HFFc6 (cell line): ENCODE data around the gene GRIP2. TPM values are rescaled to one million over a fixed set of nuclear protein-coding genes. Genes with fewer than 3 reads are reported as not detected.

Experiments used
- DNase-seq: peaks from one replicate; pipeline ENCODE4 v3.0.0-alpha.2; 2018
- H3K27ac Mint-ChIP-seq: 2 replicates; pipeline ENCODE4 v1.8.0; 2020; ENCODE audit warnings: mild to moderate bottlenecking, mixed read lengths
- H3K27me3 Mint-ChIP-seq: 2 replicates; pipeline ENCODE4 v1.8.0; 2021; ENCODE audit warnings: mild to moderate bottlenecking, moderate library complexity, mixed read lengths; ENCODE audit not compliant: insufficient read depth
- H3K36me3 Mint-ChIP-seq: 2 replicates; pipeline ENCODE4 v1.8.0; 2021; ENCODE audit warnings: low read depth, mixed read lengths
- H3K4me1 Mint-ChIP-seq: 2 replicates; pipeline ENCODE4 v1.8.0; 2020; ENCODE audit warnings: low read depth, mixed read lengths
- H3K4me3 Mint-ChIP-seq: 2 replicates; pipeline ENCODE4 v1.8.0; 2020; ENCODE audit warnings: mild to moderate bottlenecking, moderate library complexity, mixed read lengths
- H3K9me3 Mint-ChIP-seq: 2 replicates; pipeline ENCODE4 v1.8.0; 2020; ENCODE audit warnings: mild to moderate bottlenecking, mixed read lengths
- CTCF ChIP-seq: fragments of 200-600 bp; sonication (generic); IDR thresholded peaks from 2 replicates; pipeline ENCODE4 v1.5.0; 2021; ENCODE audit warnings: antibody characterized with exemption, mild to moderate bottlenecking
- total RNA-seq, 6 experiments: library from RNA; stranded (reverse); fragmentation: NEBNext Ultra II Directional; extraction: Animal tissue kit (Norgen Biotek cat#: 25700); gene quantifications; 2 replicates in 1 of 6; 3 replicates in 5 of 6; pipeline ENCODE4 v1.2.3, GENCODE V29; 2021

GRIP2 gene
- total RNA-seq, 6 experiments from 2014 or later: 0.05 to 0.25 (median 0.13) TPM; not detected in 2

DNA sequence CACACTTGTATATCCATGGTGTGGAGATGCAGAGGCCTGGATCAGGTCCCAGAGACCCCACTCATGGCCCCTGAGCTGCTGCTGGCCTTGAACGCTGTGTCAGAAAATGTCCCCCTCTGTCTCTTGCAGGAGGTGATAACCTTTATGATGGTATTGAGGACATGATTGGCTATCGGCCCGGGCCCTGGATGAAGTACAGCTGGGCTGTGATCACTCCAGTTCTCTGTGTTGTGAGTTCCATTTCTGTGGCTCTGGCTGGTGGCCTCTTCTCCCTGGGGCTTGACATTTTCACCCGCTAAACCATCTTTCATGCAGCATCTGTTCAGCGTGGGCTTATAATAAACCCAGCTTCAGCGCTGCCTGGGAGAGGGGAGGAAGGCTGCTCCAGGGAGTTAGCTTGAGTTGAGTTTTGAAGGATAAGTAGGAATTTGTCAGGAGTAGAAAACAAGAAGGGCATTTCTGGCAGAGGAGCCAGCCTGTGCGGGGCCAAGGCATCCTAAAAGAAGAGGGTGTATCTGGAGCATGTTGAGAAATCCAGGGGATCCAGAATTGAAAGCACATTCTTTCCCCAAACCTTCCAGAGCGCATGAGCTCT, 61.1 kb downstream of the GRIP2 start:
- Mint-ChIP-seq H3K4me1 (no peaks in the 10 kb centered on the region), H3K9me3 (no peaks in the 10 kb centered on the region), H3K36me3 (peaks cover 29% of the 10 kb centered on the region), H3K27ac (no peak overlapping the region; the same call in 1 of the 2 replicates), H3K4me3 (no peak overlapping the region), H3K27me3 (peaks cover 2% of the 10 kb centered on the region)
- DNase-seq: no peak
- TF ChIP-seq CTCF: no peak

GRCh38 chr3:14477311-14477935, 62.7 kb downstream of the GRIP2 start:
- TF ChIP-seq CTCF: no peak
- peaks cover 14% of the 10 kb centered on the region for H3K4me1 Mint-ChIP-seq

GRCh38 chr3:14476583-14477265, 63.4 kb downstream of the GRIP2 start:
- Mint-ChIP-seq H3K27ac (no peak overlapping the region), H3K9me3 (no peaks in the 10 kb centered on the region), H3K4me1 (peaks cover 21% of the 10 kb centered on the region), H3K27me3 (peaks cover 2% of the 10 kb centered on the region), H3K4me3 (no peak overlapping the region), H3K36me3 (peaks cover 40% of the 10 kb centered on the region)
- no peak for TF ChIP-seq CTCF
- no peak for DNase-seq

More at GRCh38 chr3:14477311-14477935, 62.7 kb downstream of the GRIP2 start:
- peaks cover 40% of the 10 kb centered on the region for H3K36me3 Mint-ChIP-seq
- no peak for DNase-seq
- no peaks in the 10 kb centered on the region for H3K9me3 Mint-ChIP-seq
- H3K4me3 Mint-ChIP-seq: no peak overlapping the region
- peaks cover 2% of the 10 kb centered on the region for H3K27me3 Mint-ChIP-seq
- no peak overlapping the region for H3K27ac Mint-ChIP-seq

- Mint-ChIP-seq H3K4me3 (no peak overlapping the region), H3K27ac (no peak overlapping the region), H3K27me3 (peaks cover 2% of the 10 kb centered on the region; the same call in 1 of the 2 replicates), H3K9me3 (no peaks in the 10 kb centered on the region), H3K4me1 (peaks cover 32% of the 10 kb centered on the region), H3K36me3 (peaks cover 41% of the 10 kb centered on the region)
- no peak for DNase-seq
- no peak for TF ChIP-seq CTCF
Measured at GRCh38 chr3:14475621-14476020, 64.5 kb downstream of the GRIP2 start.

GRCh38 chr3:14474363-14475081, 65.6 kb downstream of the GRIP2 start:
- TF ChIP-seq CTCF: no peak
- Mint-ChIP-seq H3K27me3 (peaks cover 2% of the 10 kb centered on the region; the same call in 1 of the 2 replicates), H3K4me3 (no peak overlapping the region), H3K4me1 (peaks cover 33% of the 10 kb centered on the region), H3K27ac (0 out of 2 replicates have a peak overlapping the region, but pooled peaks have one; percentile 99), H3K36me3 (peaks cover 41% of the 10 kb centered on the region), H3K9me3 (no peaks in the 10 kb centered on the region)
- no peak for DNase-seq
